Sigmoid colon (tissue), 4 donors: ENCODE results near the gene HTT-AS.

Experiments used
- CTCF ChIP-seq, 4 experiments: fragments of 450-650 bp in 3 of 4; fragments of 200-600 bp in 1 of 4; IDR thresholded peaks; one replicate each; pipeline ENCODE4 v1.5.1; 2016 to 2019; ENCODE audit warnings: antibody characterized with exemption in 4 of 4, mild to moderate bottlenecking in 3 of 4, moderate library complexity in 2 of 4
- EP300 ChIP-seq, 4 donors: sonication (generic); formaldehyde crosslinking; IDR thresholded peaks; one replicate each; pipeline ENCODE4 v1.6.1; 2017; ENCODE audit warnings: antibody characterized with exemption in 4 of 4
- POLR2AphosphoS5 ChIP-seq, 4 donors: sonication (generic); formaldehyde crosslinking; IDR thresholded peaks; one replicate each; pipeline ENCODE4 v1.6.1; 2017; ENCODE audit warnings: antibody characterized with exemption in 4 of 4

GRCh38 chr4:3108211-3108610, 33.9 kb upstream of the HTT-AS start:
- TF ChIP-seq CTCF (IDR thresholded peaks at IDR 0.05) = no peak
- TF ChIP-seq EP300 (IDR thresholded peaks at IDR 0.05) = no peak
- TF ChIP-seq POLR2AphosphoS5 (IDR thresholded peaks at IDR 0.05) = no peak
